Calu3 (cell line): Measurements from ENCODE around the gene MOB3A. TPM values are rescaled to one million over a fixed set of nuclear protein-coding genes. Genes with fewer than 3 reads are reported as not detected.

ENCODE experiments used
- BruUV-seq: library from RNA; stranded (reverse); fragments of 400-500 nt; replicated peaks from 2 replicates; lab custom pipeline; 2021; lab: Mats Ljungman, UMichigan
- CTCF ChIA-PET: fragments of 300-600 bp; sonication (Branson Sonifier 250); formaldehyde crosslinking; loops from one replicate; lab custom pipeline; 2022; ENCODE audit warnings: antibody characterized with exemption; lab: Charles Lee
- DNase-seq: peaks from one replicate; pipeline ENCODE4 v3.0.0; 2022
- H3K27ac Mint-ChIP-seq: one replicate; pipeline ENCODE4 v1.8.0; 2022; ENCODE audit warnings: mixed read lengths; ENCODE audit not compliant: unreplicated experiment
- H3K27me3 Mint-ChIP-seq: one replicate; pipeline ENCODE4 v1.8.0; 2022; ENCODE audit warnings: mixed read lengths; ENCODE audit not compliant: unreplicated experiment
- H3K36me3 Mint-ChIP-seq: one replicate; pipeline ENCODE4 v1.8.0; 2022; ENCODE audit warnings: mild to moderate bottlenecking, moderate library complexity, mixed read lengths; ENCODE audit not compliant: insufficient read depth, unreplicated experiment
- H3K4me1 Mint-ChIP-seq: one replicate; pipeline ENCODE4 v1.8.0; 2022; ENCODE audit warnings: mild to moderate bottlenecking, low read depth, mixed read lengths; ENCODE audit not compliant: unreplicated experiment
- H3K4me3 Mint-ChIP-seq: one replicate; pipeline ENCODE4 v1.8.0; 2022; ENCODE audit warnings: mild to moderate bottlenecking, low read depth, moderate library complexity, mixed read lengths; ENCODE audit not compliant: unreplicated experiment
- H3K9me3 Mint-ChIP-seq: one replicate; pipeline ENCODE4 v1.8.0; 2022; ENCODE audit warnings: low read depth, mixed read lengths; ENCODE audit not compliant: unreplicated experiment
- CTCF ChIP-seq: fragments of 200-600 bp; IDR thresholded peaks from one replicate; pipeline ENCODE4 v1.8.0; 2022; ENCODE audit warnings: antibody characterized with exemption; ENCODE audit not compliant: unreplicated experiment
- intact Hi-C: fragments of 100-400 bp; cut with micrococcal nuclease; formaldehyde crosslinking; loops from one replicate; pipeline ENCODE4 v1.10.0; 2022; ENCODE audit not compliant: unreplicated experiment
- total RNA-seq: library from RNA; stranded (reverse); gene quantifications from 2 replicates; pipeline ENCODE4 v1.2.3, GENCODE V29; 2022

Gene MOB3A
- total RNA-seq, 1 experiment from 2014 or later: 15.8 TPM

DNA sequence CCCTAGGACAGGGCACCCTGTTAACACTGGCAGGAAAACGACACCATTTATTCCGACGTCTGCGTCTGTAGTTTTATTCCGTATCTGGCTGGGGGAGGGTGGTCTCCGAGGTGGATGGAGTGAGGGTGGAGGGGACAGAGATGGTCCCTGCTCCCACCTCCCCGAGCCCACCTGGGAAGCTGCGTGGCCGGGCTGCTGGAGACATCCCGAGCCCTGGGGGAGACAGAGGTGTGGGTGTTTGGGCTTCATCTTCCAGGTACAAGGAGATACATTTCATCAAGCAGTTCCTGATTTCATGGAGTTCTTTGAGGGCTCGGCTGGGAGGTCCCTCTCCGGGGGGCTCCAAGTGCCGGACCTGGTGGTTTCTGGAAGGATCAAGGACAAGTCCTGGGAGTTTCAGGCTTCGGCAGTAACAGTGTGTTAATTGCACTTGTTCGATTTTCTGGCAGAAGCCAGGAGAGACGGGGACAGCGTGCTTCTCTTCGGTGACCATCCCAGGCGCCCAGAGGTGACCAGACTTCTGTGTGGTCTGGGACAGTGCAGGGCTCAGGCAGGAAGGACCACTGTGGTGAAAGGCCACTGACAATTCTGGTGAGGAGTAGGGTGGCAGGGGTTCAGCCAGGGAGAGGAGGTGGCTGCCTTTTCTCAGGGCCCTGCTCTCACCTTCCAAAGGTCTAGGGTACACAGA lies 25.0 kb downstream of the MOB3A start:
- no peaks in the 10 kb centered on the region for H3K4me1 Mint-ChIP-seq
- CTCF ChIA-PET: no interaction called here
- H3K9me3 Mint-ChIP-seq: no peaks in the 10 kb centered on the region
- no peaks in the 10 kb centered on the region for H3K27me3 Mint-ChIP-seq
- no peak for TF ChIP-seq CTCF
- peaks cover 17% of the 10 kb centered on the region for H3K36me3 Mint-ChIP-seq
- intact Hi-C loops: no loop called here
- no peak overlapping the region for H3K4me3 Mint-ChIP-seq
- no peak overlapping the region for H3K27ac Mint-ChIP-seq
- BruUV-seq: TSS peak; percentile 49
- no peak for DNase-seq

DNA sequence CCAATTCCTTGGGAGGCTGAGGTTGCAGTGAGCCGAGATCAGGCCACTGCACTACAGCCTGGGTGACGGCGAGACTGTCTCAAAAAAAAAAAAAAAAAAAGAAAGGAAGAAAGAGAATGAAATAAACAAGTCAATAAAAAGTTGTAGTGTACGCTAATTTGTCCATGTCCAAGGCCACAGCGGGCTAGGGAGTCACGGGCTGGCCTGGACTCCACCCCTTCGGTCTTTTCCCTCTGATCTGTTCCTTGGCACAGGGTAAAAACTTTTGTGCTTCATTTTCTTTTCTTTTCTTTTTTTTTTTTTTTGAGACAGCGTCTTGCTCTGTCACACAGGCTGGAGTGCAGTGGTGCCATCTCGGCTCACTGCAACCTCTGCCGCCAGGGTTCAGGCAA lies 25.7 kb downstream of the MOB3A start:
- no peak for DNase-seq
- BruUV-seq: no TSS peak
- intact Hi-C loops: no loop called here
- H3K4me1 Mint-ChIP-seq: no peaks in the 10 kb centered on the region
- no peaks in the 10 kb centered on the region for H3K9me3 Mint-ChIP-seq
- H3K36me3 Mint-ChIP-seq: peaks cover 17% of the 10 kb centered on the region
- no peak overlapping the region for H3K27ac Mint-ChIP-seq
- no peak overlapping the region for H3K4me3 Mint-ChIP-seq
- CTCF ChIA-PET: interaction anchor here (1.1 kb wide), 1 partner anchor 31 kb away, joined by 3 read pairs; no protein-coding TSS in a partner anchor
- no peak for TF ChIP-seq CTCF
- no peaks in the 10 kb centered on the region for H3K27me3 Mint-ChIP-seq

- Mint-ChIP-seq H3K4me3 (no peak overlapping the region), H3K4me1 (no peaks in the 10 kb centered on the region), H3K36me3 (peaks cover 29% of the 10 kb centered on the region), H3K27ac (no peak overlapping the region), H3K27me3 (no peaks in the 10 kb centered on the region), H3K9me3 (no peaks in the 10 kb centered on the region)
- no peak for TF ChIP-seq CTCF
- BruUV-seq: no TSS peak
- intact Hi-C loops: no loop called here
- DNase-seq: no peak
- CTCF ChIA-PET: no interaction called here
Observed at GRCh38 chr19:2064788-2065524, 31.2 kb downstream of the MOB3A start.

DNA sequence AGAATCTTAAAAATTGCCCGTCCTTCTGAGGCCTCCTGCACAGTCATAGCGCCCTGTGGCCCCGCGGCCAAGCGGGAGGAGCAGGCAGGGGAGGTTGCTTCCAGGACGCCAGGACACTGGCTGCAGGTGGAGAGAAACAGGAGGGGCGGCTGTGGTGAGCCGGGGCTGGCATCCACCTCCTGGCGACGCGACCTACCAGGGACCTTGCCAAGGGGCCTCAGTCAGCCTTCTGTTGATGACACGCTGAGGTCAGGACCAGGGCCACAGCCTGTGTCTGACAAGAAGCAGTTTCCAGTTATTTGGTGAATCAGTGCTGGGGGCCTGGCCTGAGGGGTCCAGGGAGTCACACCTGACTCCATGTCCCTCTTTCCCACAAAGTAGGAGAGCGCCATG lies 31.7 kb downstream of the MOB3A start:
- no peaks in the 10 kb centered on the region for H3K4me1 Mint-ChIP-seq
- peaks cover 29% of the 10 kb centered on the region for H3K36me3 Mint-ChIP-seq
- H3K9me3 Mint-ChIP-seq: no peaks in the 10 kb centered on the region
- CTCF ChIA-PET: no interaction called here
- intact Hi-C loops: no loop called here
- H3K4me3 Mint-ChIP-seq: no peak overlapping the region
- no TSS peak for BruUV-seq
- no peaks in the 10 kb centered on the region for H3K27me3 Mint-ChIP-seq
- no peak overlapping the region for H3K27ac Mint-ChIP-seq
- no peak for TF ChIP-seq CTCF
- no peak for DNase-seq
